Vagina (tissue), 2 donors: ENCODE results near the gene ALDH3B1. TPM values are rescaled to one million over a fixed set of nuclear protein-coding genes. Genes with fewer than 3 reads are reported as not detected.

ENCODE experiments used
- DNase-seq, 2 donors: peaks; one replicate each; pipeline ENCODE4 v3.0.0-alpha.2; 2017; ENCODE audit errors: extremely low spot score in 2 of 2
- H3K27ac ChIP-seq: fragments of 200-600 bp; sonication (generic); one replicate; pipeline ENCODE4 v1.5.1; 2019
- H3K27me3 ChIP-seq: fragments of 200-600 bp; sonication (generic); one replicate; pipeline ENCODE4 v1.5.1; 2019
- H3K36me3 ChIP-seq, 2 donors: fragments of 200-600 bp; sonication (generic); one replicate each; pipeline ENCODE4 v1.5.1; 2017 to 2019
- H3K4me1 ChIP-seq: fragments of 200-600 bp; sonication (generic); one replicate; pipeline ENCODE4 v1.5.1; 2019
- H3K4me3 ChIP-seq, 2 donors: fragments of 200-600 bp; sonication (generic); 1 replicate in 1 of 2; 2 replicates in 1 of 2; pipeline ENCODE4 v1.5.1; 2016 to 2019
- H3K9me3 ChIP-seq: fragments of 200-600 bp; sonication (generic); one replicate; pipeline ENCODE4 v1.5.1; 2019
- CTCF ChIP-seq, 3 experiments: fragments of 450-650 bp in 2 of 3; fragments of 200-600 bp in 1 of 3; sonication (generic) in 1 of 3; IDR thresholded peaks; one replicate each; pipeline ENCODE4 v1.5.1; 2017 to 2019; ENCODE audit warnings: antibody characterized with exemption in 3 of 3, mild to moderate bottlenecking in 2 of 3, moderate library complexity in 2 of 3
- POLR2A ChIP-seq, 2 donors: fragments of 450-650 bp; IDR thresholded peaks; one replicate each; pipeline ENCODE4 v1.6.1; 2017; ENCODE audit warnings: antibody characterized with exemption in 2 of 2, mild to moderate bottlenecking in 2 of 2, moderate library complexity in 2 of 2
- POLR2AphosphoS5 ChIP-seq, 2 donors: sonication (generic); formaldehyde crosslinking; IDR thresholded peaks; one replicate each; pipeline ENCODE4 v1.9.0; 2017; ENCODE audit warnings: antibody characterized with exemption in 2 of 2, mild to moderate bottlenecking in 2 of 2, low read depth in 1 of 2; ENCODE audit not compliant: insufficient read depth in 1 of 2
- intact Hi-C: fragments of 100-400 bp; cut with DNase I; formaldehyde crosslinking; loops from one replicate; pipeline ENCODE4 v1.15.1; 2023
- total RNA-seq: library from RNA; depleted of rRNA; stranded (reverse); fragments of >200 nt; gene quantifications from one replicate; pipeline ENCODE4 v1.2.3, GENCODE V29; 2016

Gene ALDH3B1
- total RNA-seq, 1 donor from 2014 or later: 22.1 TPM

GRCh38 chr11:68018730-68019190, 8.6 kb downstream of the ALDH3B1 start:
- no peaks in the 10 kb centered on the region for H3K9me3 ChIP-seq
- H3K4me1 ChIP-seq: peaks cover 28% of the 10 kb centered on the region
- peaks cover 0 to 2% of the 10 kb centered on the region in 2 donors for H3K36me3 ChIP-seq
- no peak overlapping the region for H3K27ac ChIP-seq
- no peak for TF ChIP-seq POLR2AphosphoS5 (IDR thresholded peaks at IDR 0.05; ENCODE audit: insufficient read depth in 1 of 2, low read depth in 1 of 2)
- no peak for TF ChIP-seq CTCF (IDR thresholded peaks at IDR 0.05)
- H3K4me3 ChIP-seq: no peak overlapping the region
- DNase-seq: no peak
- intact Hi-C loops: no loop called here
- no peaks in the 10 kb centered on the region for H3K27me3 ChIP-seq

GRCh38 chr11:68019486-68019885, 9.4 kb downstream of the ALDH3B1 start:
- TF ChIP-seq CTCF (IDR thresholded peaks at IDR 0.05): no peak
- no peak for TF ChIP-seq POLR2AphosphoS5 (IDR thresholded peaks at IDR 0.05; ENCODE audit: insufficient read depth in 1 of 2, low read depth in 1 of 2)
- TF ChIP-seq POLR2A (IDR thresholded peaks at IDR 0.05): no peak
- Histone ChIP-seq H3K4me1 (peaks cover 21% of the 10 kb centered on the region), H3K36me3 (peaks cover 0 to 7% of the 10 kb centered on the region in 2 donors), H3K27ac (no peak overlapping the region), H3K4me3 (no peak overlapping the region), H3K27me3 (no peaks in the 10 kb centered on the region), H3K9me3 (no peaks in the 10 kb centered on the region)
- intact Hi-C loops: no loop called here
- no peak for DNase-seq

GRCh38 chr11:68020575-68020974, 10.4 kb downstream of the ALDH3B1 start:
- Histone ChIP-seq H3K4me1 (peaks cover 12% of the 10 kb centered on the region), H3K4me3 (no peak overlapping the region), H3K27me3 (no peaks in the 10 kb centered on the region), H3K9me3 (no peaks in the 10 kb centered on the region), H3K27ac (no peak overlapping the region), H3K36me3 (peaks cover 0 to 15% of the 10 kb centered on the region in 2 donors)
- no peak for DNase-seq
- intact Hi-C loops: no loop called here
- TF ChIP-seq POLR2AphosphoS5 (IDR thresholded peaks at IDR 0.05; ENCODE audit: insufficient read depth in 1 of 2, low read depth in 1 of 2) (no peak), POLR2A (IDR thresholded peaks at IDR 0.05) (no peak), CTCF (IDR thresholded peaks at IDR 0.05) (no peak)

GRCh38 chr11:68021167-68021787, 11.2 kb downstream of the ALDH3B1 start:
- intact Hi-C loops: no loop called here

More at GRCh38 chr11:68021167-68021787, 11.2 kb downstream of the ALDH3B1 start:
- H3K9me3 ChIP-seq: no peaks in the 10 kb centered on the region
- TF ChIP-seq POLR2AphosphoS5 (IDR thresholded peaks at IDR 0.05; ENCODE audit: insufficient read depth in 1 of 2, low read depth in 1 of 2) (no peak), CTCF (IDR thresholded peaks at IDR 0.05) (no peak), POLR2A (IDR thresholded peaks at IDR 0.05) (no peak)
- H3K4me1 ChIP-seq: peaks cover 11% of the 10 kb centered on the region
- DNase-seq: no peak
- no peak overlapping the region for H3K4me3 ChIP-seq
- H3K27ac ChIP-seq: no peak overlapping the region
- peaks cover 0 to 15% of the 10 kb centered on the region in 2 donors for H3K36me3 ChIP-seq
- H3K27me3 ChIP-seq: no peaks in the 10 kb centered on the region
